ENCODE results near the gene IRX4. TPM values are rescaled to one million over a fixed set of nuclear protein-coding genes. Genes with fewer than 3 reads are reported as not detected.

IRX4 gene
- total RNA-seq, 1 experiment from 2014 or later = 44.7 TPM

GRCh38 chr5:1836891-1837880 lies 45.5 kb downstream of the IRX4 start:
- intact Hi-C loops (cut with micrococcal nuclease) = no loop called here
- no peak for TF ChIP-seq CTCF (IDR thresholded peaks at IDR 0.05; ENCODE audit: unreplicated experiment)
- POLR2A ChIA-PET = interaction anchor here (0.6 kb wide), 1 partner anchor 330 kb away, joined by 4 read pairs; no protein-coding TSS in a partner anchor
- H3K9me3 Mint-ChIP-seq (ENCODE audit: unreplicated experiment) = no peaks in the 10 kb centered on the region
- peaks cover 12% of the 10 kb centered on the region for H3K27me3 Mint-ChIP-seq (ENCODE audit: insufficient read depth, unreplicated experiment)
- no peaks in the 10 kb centered on the region for H3K4me1 Mint-ChIP-seq (ENCODE audit: insufficient read depth, unreplicated experiment)
- BruUV-seq (replicated peaks) = no TSS peak
- DNase-seq (ENCODE audit: unreplicated experiment) = no peak
- CTCF ChIA-PET = no interaction called here
- no peaks in the 10 kb centered on the region for H3K36me3 Mint-ChIP-seq (ENCODE audit: insufficient read depth, unreplicated experiment)
- no peak overlapping the region for H3K27ac Mint-ChIP-seq (ENCODE audit: low read depth, unreplicated experiment)
- H3K4me3 Mint-ChIP-seq (ENCODE audit: unreplicated experiment) = no peak overlapping the region

DNA sequence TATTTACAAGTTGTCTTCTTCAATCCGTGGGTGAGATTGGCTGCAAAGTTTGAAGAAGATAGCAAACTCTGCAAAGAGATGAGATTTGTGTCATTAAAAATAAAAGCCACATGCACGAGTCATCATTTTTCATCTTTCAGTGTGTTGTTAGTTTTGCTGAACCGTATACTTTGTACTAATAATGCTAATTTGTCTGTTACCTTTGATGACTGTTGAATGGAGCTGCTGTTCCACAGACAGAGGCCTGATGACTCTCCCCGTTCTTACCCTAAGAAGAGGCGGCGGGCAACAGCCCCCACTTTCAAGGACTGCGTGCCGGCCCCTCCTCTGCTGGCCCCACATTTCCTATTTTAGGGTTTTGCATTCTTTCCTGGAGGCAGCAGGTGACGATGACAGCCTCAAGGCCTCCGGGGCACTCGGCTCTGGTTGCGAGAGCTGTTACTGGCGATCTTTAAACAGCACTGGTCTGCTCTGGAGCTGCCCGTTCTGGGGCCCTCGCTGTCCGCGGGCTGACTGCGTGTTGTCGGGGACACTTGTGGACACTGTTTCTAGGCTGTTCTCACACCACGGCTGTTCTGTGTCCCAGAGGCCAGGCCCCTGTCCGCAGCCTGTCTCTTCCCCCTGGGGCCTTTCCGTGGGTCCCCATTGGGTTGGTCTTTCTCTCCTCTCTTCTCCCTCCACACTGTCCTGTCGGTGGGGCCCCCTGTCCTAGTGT lies 46.4 kb downstream of the IRX4 start:
- no peak for TF ChIP-seq CTCF (IDR thresholded peaks at IDR 0.05; ENCODE audit: unreplicated experiment)
- H3K4me1 Mint-ChIP-seq (ENCODE audit: insufficient read depth, unreplicated experiment) = no peaks in the 10 kb centered on the region
- CTCF ChIA-PET = no interaction called here
- H3K27me3 Mint-ChIP-seq (ENCODE audit: insufficient read depth, unreplicated experiment) = peaks cover 12% of the 10 kb centered on the region
- no peaks in the 10 kb centered on the region for H3K36me3 Mint-ChIP-seq (ENCODE audit: insufficient read depth, unreplicated experiment)
- DNase-seq (ENCODE audit: unreplicated experiment) = no peak
- BruUV-seq (replicated peaks) = no TSS peak
- no peak overlapping the region for H3K27ac Mint-ChIP-seq (ENCODE audit: low read depth, unreplicated experiment)
- intact Hi-C loops (cut with micrococcal nuclease) = no loop called here
- H3K9me3 Mint-ChIP-seq (ENCODE audit: unreplicated experiment) = no peaks in the 10 kb centered on the region
- no peak overlapping the region for H3K4me3 Mint-ChIP-seq (ENCODE audit: unreplicated experiment)
- POLR2A ChIA-PET = interaction anchor here (0.8 kb wide), 1 partner anchor 37 kb away, joined by 3 read pairs; no protein-coding TSS in a partner anchor

DNA sequence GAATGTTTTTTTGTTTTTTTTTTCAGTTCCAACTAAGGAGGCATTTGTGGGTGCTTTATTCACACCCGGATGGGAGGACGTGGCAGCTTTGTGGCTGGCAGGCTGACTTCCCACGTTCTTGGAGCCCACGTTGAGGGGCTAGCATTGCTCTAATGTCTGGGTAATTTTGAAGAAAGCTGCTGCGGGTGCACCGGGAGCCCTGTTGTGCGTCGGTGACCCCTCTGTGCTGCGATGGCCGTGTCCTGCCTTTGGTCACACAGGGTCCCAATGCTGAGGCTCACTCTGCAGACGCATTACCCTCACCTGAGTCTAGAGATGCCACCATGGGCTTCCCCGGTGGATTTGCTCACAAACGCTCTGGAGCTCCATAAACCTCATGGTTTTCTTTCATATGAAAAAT lies 47.3 kb downstream of the IRX4 start:
- no peak for TF ChIP-seq CTCF (IDR thresholded peaks at IDR 0.05; ENCODE audit: unreplicated experiment)
- Mint-ChIP-seq H3K4me3 (ENCODE audit: unreplicated experiment) (no peak overlapping the region), H3K9me3 (ENCODE audit: unreplicated experiment) (no peaks in the 10 kb centered on the region), H3K27me3 (ENCODE audit: insufficient read depth, unreplicated experiment) (peaks cover 12% of the 10 kb centered on the region), H3K27ac (ENCODE audit: low read depth, unreplicated experiment) (no peak overlapping the region), H3K36me3 (ENCODE audit: insufficient read depth, unreplicated experiment) (no peaks in the 10 kb centered on the region), H3K4me1 (ENCODE audit: insufficient read depth, unreplicated experiment) (no peaks in the 10 kb centered on the region)
- no peak for DNase-seq (ENCODE audit: unreplicated experiment)
- no TSS peak for BruUV-seq (replicated peaks)
- ChIA-PET CTCF (no interaction called here), POLR2A (interaction anchor here (0.8 kb wide), 1 partner anchor 38 kb away, joined by 3 read pairs; no protein-coding TSS in a partner anchor)
- intact Hi-C loops (cut with micrococcal nuclease) = no loop called here

All from MCF 10A (cell line).